Measurements from ENCODE around the gene HDAC11. TPM values are rescaled to one million over a fixed set of nuclear protein-coding genes. Genes with fewer than 3 reads are reported as not detected.

The HDAC11 gene
- total and polyA plus RNA-seq, 9 of the 15 experiments (the other 6 are each of a cell fraction or from before 2014, with no cell fraction given), result 0.60 to 6.0 (median 4.5) TPM

DNA sequence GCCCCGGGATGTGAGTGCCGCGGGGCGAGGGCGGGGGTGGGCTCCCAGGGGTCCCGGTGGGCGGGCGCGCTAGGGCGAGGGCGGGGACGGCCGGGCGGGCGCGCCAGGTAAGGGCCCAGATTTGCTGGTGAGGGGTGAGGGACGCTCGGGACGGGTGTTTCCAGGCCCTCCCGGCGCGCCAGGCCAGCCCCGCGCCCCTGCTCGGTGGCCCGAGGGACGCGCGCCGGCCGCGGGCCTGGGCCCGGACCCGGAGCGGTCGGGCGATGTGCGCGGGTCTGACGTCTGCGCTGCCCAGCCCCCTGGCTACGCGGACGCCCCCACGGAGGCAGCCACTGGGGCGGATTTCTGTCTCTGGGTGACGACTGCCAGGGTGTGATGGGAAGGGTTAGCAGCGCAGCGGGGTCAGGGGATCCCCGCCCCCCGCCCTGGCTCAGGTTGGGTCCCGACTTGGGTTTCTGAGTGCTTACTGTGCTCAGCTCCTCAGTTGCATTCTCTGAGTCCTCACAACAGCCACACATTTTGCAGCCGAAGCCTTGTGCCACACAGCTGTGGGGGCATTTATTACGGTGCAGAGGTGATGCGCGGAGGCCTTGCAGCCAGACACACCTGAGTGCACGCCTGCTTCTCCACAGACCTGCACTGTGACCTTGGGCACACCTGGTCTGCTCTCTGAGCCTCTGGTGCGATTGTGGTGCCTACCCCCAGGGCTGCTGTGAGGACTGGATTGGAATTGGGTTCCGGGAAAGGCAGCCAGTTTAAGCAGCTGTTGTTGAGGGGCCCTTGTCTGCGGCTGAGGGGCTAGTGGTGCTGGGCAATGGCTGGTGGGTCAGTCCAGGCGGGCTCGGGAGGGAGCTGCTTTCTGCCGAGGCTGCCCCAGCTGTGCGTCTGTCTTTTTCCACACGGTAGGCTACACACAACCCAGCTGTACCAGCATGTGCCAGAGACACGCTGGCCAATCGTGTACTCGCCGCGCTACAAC is 523 bp downstream of the HDAC11 start:
- H3K79me2 ChIP-seq (ENCODE audit: control insufficient read depth, insufficient read depth, low read length), result no peaks in the 10 kb centered on the region; the same call in 2 of the 3 replicates
- peak overlapping the region in 1 of 2 experiments; percentile 85; a peak in 3 of 4 replicates for H3K9ac ChIP-seq (ENCODE audit: insufficient read depth in 1 of 2, low read depth in 2 of 2, low read length in 2 of 2)
- TF ChIP-seq ZNF124 (CRISPR knock-in tag; IDR thresholded peaks at IDR 0.05), result peak; percentile 40; the same call in 1 of the 2 replicates
- 0 out of 4 replicates have a peak, but pooled peaks of 1 of the 2 experiments have one; percentile 0 for TF ChIP-seq NRF1 (conservative IDR thresholded peaks at IDR 0.05 in 1 of 2, IDR thresholded peaks at IDR 0.05 in 1 of 2)
- peak; percentile 11 for TF ChIP-seq CCNT2 (IDR thresholded peaks at IDR 0.05; ENCODE audit: borderline replicate concordance, extremely low read depth, insufficient read length, low read depth, low read length)
- TF ChIP-seq, protein P1, sequence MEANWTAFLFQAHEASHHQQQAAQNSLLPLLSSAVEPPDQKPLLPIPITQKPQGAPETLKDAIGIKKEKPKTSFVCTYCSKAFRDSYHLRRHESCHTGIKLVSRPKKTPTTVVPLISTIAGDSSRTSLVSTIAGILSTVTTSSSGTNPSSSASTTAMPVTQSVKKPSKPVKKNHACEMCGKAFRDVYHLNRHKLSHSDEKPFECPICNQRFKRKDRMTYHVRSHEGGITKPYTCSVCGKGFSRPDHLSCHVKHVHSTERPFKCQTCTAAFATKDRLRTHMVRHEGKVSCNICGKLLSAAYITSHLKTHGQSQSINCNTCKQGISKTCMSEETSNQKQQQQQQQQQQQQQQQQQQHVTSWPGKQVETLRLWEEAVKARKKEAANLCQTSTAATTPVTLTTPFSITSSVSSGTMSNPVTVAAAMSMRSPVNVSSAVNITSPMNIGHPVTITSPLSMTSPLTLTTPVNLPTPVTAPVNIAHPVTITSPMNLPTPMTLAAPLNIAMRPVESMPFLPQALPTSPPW (CRISPR knock-in tag; IDR thresholded peaks at IDR 0.05), result peak; percentile 51; the same call in 1 of the 2 replicates
- no peak for TF ChIP-seq ZNF347 (CRISPR knock-in tag; IDR thresholded peaks at IDR 0.05; ENCODE audit: low read depth)
- TF ChIP-seq SIN3B (IDR thresholded peaks at IDR 0.05; ENCODE audit: low read depth), result 0 out of 2 replicates have a peak, but pooled peaks have one; percentile 39
- TF ChIP-seq, protein P2, sequence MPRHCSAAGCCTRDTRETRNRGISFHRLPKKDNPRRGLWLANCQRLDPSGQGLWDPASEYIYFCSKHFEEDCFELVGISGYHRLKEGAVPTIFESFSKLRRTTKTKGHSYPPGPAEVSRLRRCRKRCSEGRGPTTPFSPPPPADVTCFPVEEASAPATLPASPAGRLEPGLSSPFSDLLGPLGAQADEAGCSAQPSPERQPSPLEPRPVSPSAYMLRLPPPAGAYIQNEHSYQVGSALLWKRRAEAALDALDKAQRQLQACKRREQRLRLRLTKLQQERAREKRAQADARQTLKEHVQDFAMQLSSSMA (CRISPR knock-in tag; IDR thresholded peaks at IDR 0.05), result no peak
- TF ChIP-seq RB1 (IDR thresholded peaks at IDR 0.05; ENCODE audit: low read depth), result peak; percentile 26; the same call in 1 of the 2 replicates
- 0 out of 2 replicates have a peak, but pooled peaks have one; percentile 74 for TF ChIP-seq NR4A1 (CRISPR knock-in tag; IDR thresholded peaks at IDR 0.05)
- 0 out of 2 replicates have a peak, but pooled peaks have one; percentile 37 for TF ChIP-seq NR4A1 (tag; IDR thresholded peaks at IDR 0.05)
- TF ChIP-seq, protein P3, sequence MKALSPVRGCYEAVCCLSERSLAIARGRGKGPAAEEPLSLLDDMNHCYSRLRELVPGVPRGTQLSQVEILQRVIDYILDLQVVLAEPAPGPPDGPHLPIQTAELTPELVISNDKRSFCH (CRISPR knock-in tag; IDR thresholded peaks at IDR 0.05), result no peak
- TF ChIP-seq, protein P3 (tag; IDR thresholded peaks at IDR 0.05), result 0 out of 2 replicates have a peak, but pooled peaks have one; percentile 24
- peak; percentile 91 for TF ChIP-seq ZBTB7A (IDR thresholded peaks at IDR 0.05; ENCODE audit: borderline replicate concordance, control insufficient read depth, low read depth, low read length)
- TF ChIP-seq TCFL5 (CRISPR knock-in tag; conservative IDR thresholded peaks at IDR 0.05), result no peak
- no peak for TF ChIP-seq ZFP30 (CRISPR knock-in tag; IDR thresholded peaks at IDR 0.05; ENCODE audit: borderline replicate concordance)
- TF ChIP-seq CXXC5 (CRISPR knock-in tag; IDR thresholded peaks at IDR 0.05), result peak; percentile 0
- no peaks in the 10 kb centered on the region for H3K9me3 ChIP-seq (replicated peaks; ENCODE audit: control insufficient read depth, insufficient read depth, low read depth, low read length)
- no peak overlapping the region for H3K27ac ChIP-seq (ENCODE audit: extremely low read depth, low read depth, low read length)
- no peaks in the 10 kb centered on the region for H3K27me3 ChIP-seq (ENCODE audit: control insufficient read depth in 2 of 2, insufficient read depth in 2 of 2, low read length in 2 of 2)
- in situ Hi-C loops (cut with MboI), result no loop called here
- POLR2A ChIA-PET, result interaction anchor here (0.5 to 1.1 kb wide), 9 partner anchors 13 to 670 kb away, joined by 3 to 5 read pairs (median 3); no protein-coding TSS in a partner anchor
- DNase-seq (ENCODE audit: extremely low read depth in 1 of 4, low spot score in 3 of 4), result no peak
- intact Hi-C loops (cut with micrococcal nuclease), result no loop called here
- FAIRE-seq, result no peak
- H3K4me1 ChIP-seq (replicated peaks in 1 of 2; ENCODE audit: control insufficient read depth in 2 of 2, insufficient read depth in 2 of 2, low read length in 2 of 2), result peaks cover 37 to 58% of the 10 kb centered on the region in 2 experiments
- H2AFZ ChIP-seq (ENCODE audit: low read depth, low read length), result peak overlapping the region; percentile 69
- H3K4me3 ChIP-seq, result peak overlapping the region; percentile 65
- 0 out of 2 replicates have a peak, but pooled peaks cover 3% of the 10 kb centered on the region for H4K20me1 ChIP-seq (replicated peaks; ENCODE audit: control insufficient read depth, insufficient read depth, low read length)
- no peaks in the 10 kb centered on the region; the same call in 2 of the 3 replicates for H3K36me3 ChIP-seq (ENCODE audit: control insufficient read depth, insufficient read depth, low read length)
- peak; percentile 9 for ATAC-seq
- WGBS (ENCODE audit: insufficient coverage, low coverage, missing lambda C conversion rate), result 35% methylated on average over 43 of the region's 70 CpGs
- BruUV-seq (replicated peaks), result TSS peak; percentile 57
- CTCF ChIA-PET (ENCODE audit: low intra/inter-chr PET ratio), result no interaction called here
- peak overlapping the region; percentile 57 for H3K4me2 ChIP-seq (ENCODE audit: insufficient read depth, low read length)
- H3K9me1 ChIP-seq (ENCODE audit: control insufficient read depth, insufficient read depth, low read length), result no peaks in the 10 kb centered on the region

Measured in K562 (cell line).